HCT116 (cell line): Measurements from ENCODE around the gene EBI3. TPM values are rescaled to one million over a fixed set of nuclear protein-coding genes. Genes with fewer than 3 reads are reported as not detected.
"Not testable (repeated sequence)": the region's sequence is repeated elsewhere in the genome, so short reads cannot be mapped to it uniquely, and the experiment has no call there.

Experiments used
- ATAC-seq: fragments of 200-7000 bp; cut with Tn5 transposase; 2 replicates; pipeline ENCODE4 v1.9.1; 2020; ENCODE audit warnings: mild to moderate bottlenecking, moderate library complexity
- BruUV-seq: library from RNA; stranded (reverse); fragments of 400-500 nt; replicated peaks from 2 replicates; lab custom pipeline; 2021; lab: Mats Ljungman, UMichigan
- CTCF ChIA-PET: fragments of 300-600 bp; sonication (Branson Sonifier 250); formaldehyde crosslinking; loops from one replicate; lab custom pipeline; 2021; ENCODE audit warnings: antibody characterized with exemption; lab: Charles Lee
- POLR2A ChIA-PET: fragments of 300-600, 350-600 bp; sonication (Branson Sonifier 250); formaldehyde crosslinking; loops from one replicate; lab custom pipeline; 2021; ENCODE audit warnings: antibody characterized with exemption; lab: Charles Lee
- RAD21 ChIA-PET, 2 experiments: fragments of 300-600 bp; sonication (Branson Sonifier 250); formaldehyde crosslinking; loops; one replicate each; lab custom pipeline; 2023; ENCODE audit warnings: low total read pairs in 2 of 2; ENCODE audit not compliant: uncharacterized antibody in 2 of 2, unreplicated experiment in 2 of 2, low non-redundant PET in 1 of 2; lab: Charles Lee
- DNase-seq: peaks from one replicate; pipeline ENCODE4 v3.0.0-alpha.2; 2010; ENCODE audit warnings: low read depth, low spot score
- H2AFZ ChIP-seq: fragments of 200-600 bp; shearing (Covaris generic), sonication (generic); 2 replicates; pipeline ENCODE4 v1.6.1; 2017; ENCODE audit warnings: low read depth, mixed run types, mixed read lengths, antibody characterized with exemption, low read length; ENCODE audit not compliant: poor library complexity, severe bottlenecking
- H3K27ac ChIP-seq: 2 replicates; pipeline ENCODE4 v1.5.1; 2012; ENCODE audit warnings: low read depth, low read length
- H3K27me3 ChIP-seq: fragments of 200-600 bp; sonication (generic); 2 replicates; pipeline ENCODE4 v1.6.1; 2016; ENCODE audit warnings: mixed run types, low read length, mixed read lengths; ENCODE audit not compliant: insufficient read depth
- H3K36me3 ChIP-seq, 2 experiments: fragments of 200-500 bp in 1 of 2; fragments of 200-600 bp in 1 of 2; sonication (Bioruptor generic) in 1 of 2; sonication (generic) in 1 of 2; 2 replicates each; pipeline versions ENCODE4 v1.5.1 to v1.6.1; 2014 to 2016; ENCODE audit warnings: low read length in 2 of 2, inconsistent platforms in 1 of 2, mixed read lengths in 1 of 2, mixed run types in 1 of 2; ENCODE audit not compliant: insufficient read depth in 2 of 2, control insufficient read depth in 1 of 2
- H3K4me1 ChIP-seq, 2 experiments: fragments of 200-600 bp in 1 of 2; sonication (generic) in 1 of 2; 2 replicates each; pipeline versions ENCODE4 v1.5.1 to v1.6.1; 2012 to 2017; ENCODE audit warnings: low read length in 2 of 2, inconsistent platforms in 1 of 2, mild to moderate bottlenecking in 1 of 2, mixed read lengths in 1 of 2, mixed run types in 1 of 2, moderate library complexity in 1 of 2; ENCODE audit not compliant: insufficient read depth in 2 of 2, control insufficient read depth in 1 of 2
- H3K4me2 ChIP-seq: fragments of 200-600 bp; sonication (generic); 2 replicates; pipeline ENCODE4 v1.6.1; 2017; ENCODE audit warnings: mixed run types, low read length, mixed read lengths
- H3K4me3 ChIP-seq, 2 experiments: fragments of 200-600 bp in 1 of 2; sonication (generic) in 1 of 2; replicated peaks in 1 of 2; 2 replicates each; pipeline ENCODE4 v1.5.1; 2011 to 2016; ENCODE audit warnings: low read length in 2 of 2, control low read depth in 1 of 2, low read depth in 1 of 2, mild to moderate bottlenecking in 1 of 2, mixed read lengths in 1 of 2, mixed run types in 1 of 2
- H3K79me2 ChIP-seq: fragments of 200-600 bp; sonication (generic); 2 replicates; pipeline ENCODE4 v1.6.1; 2017; ENCODE audit warnings: mild to moderate bottlenecking, mixed run types, low read length, moderate library complexity, mixed read lengths; ENCODE audit not compliant: insufficient read depth
- H3K9ac ChIP-seq: fragments of 200-600 bp; sonication (generic); 2 replicates; pipeline ENCODE4 v1.6.1; 2016; ENCODE audit warnings: low read length, mixed read lengths
- H3K9me2 ChIP-seq: fragments of 200-600 bp; sonication (generic), shearing (Covaris generic); 2 replicates; pipeline ENCODE4 v1.6.1; 2017; ENCODE audit warnings: mixed run types, mild to moderate bottlenecking, moderate library complexity; ENCODE audit not compliant: insufficient read depth
- H3K9me3 ChIP-seq, 2 experiments: fragments of 200-500 bp in 1 of 2; fragments of 200-600 bp in 1 of 2; sonication (Bioruptor generic) in 1 of 2; sonication (generic) in 1 of 2; 2 replicates each; pipeline ENCODE4 v1.6.1; 2014 to 2017; ENCODE audit warnings: low read length in 2 of 2, mixed read lengths in 2 of 2, inconsistent platforms in 1 of 2, low read depth in 1 of 2, mild to moderate bottlenecking in 1 of 2, mixed run types in 1 of 2, moderate library complexity in 1 of 2; ENCODE audit not compliant: control insufficient read depth in 1 of 2, insufficient read depth in 1 of 2
- H4K20me1 ChIP-seq: fragments of 200-600 bp; sonication (generic), shearing (Covaris generic); 2 replicates; pipeline ENCODE4 v1.6.1; 2017; ENCODE audit warnings: mixed run types, mild to moderate bottlenecking, moderate library complexity; ENCODE audit not compliant: insufficient read depth
- ATF3 ChIP-seq: IDR thresholded peaks from 2 replicates; pipeline ENCODE4 v1.6.1; 2012
- CTCF ChIP-seq, 3 experiments: fragments of 200-600 bp in 1 of 3; sonication (generic) in 1 of 3; IDR thresholded peaks in 2 of 3; conservative IDR thresholded peaks in 1 of 3; 2 replicates each; pipeline ENCODE4 v1.5.1; 2012 to 2017; ENCODE audit warnings: low read depth in 2 of 3, low read length in 2 of 3, antibody characterized with exemption in 1 of 3, borderline replicate concordance in 1 of 3, control low read depth in 1 of 3, mild to moderate bottlenecking in 1 of 3, mixed read lengths in 1 of 3, mixed run types in 1 of 3, moderate library complexity in 1 of 3; ENCODE audit not compliant: insufficient read depth in 1 of 3
- JUND ChIP-seq: IDR thresholded peaks from 2 replicates; pipeline ENCODE4 v1.6.1; 2012
- MAX ChIP-seq: IDR thresholded peaks from 2 replicates; pipeline ENCODE4 v1.6.1; 2012
- SRF ChIP-seq: IDR thresholded peaks from 2 replicates; pipeline ENCODE4 v1.6.1; 2012; ENCODE audit warnings: low read depth
- YY1 ChIP-seq: IDR thresholded peaks from 2 replicates; pipeline ENCODE4 v1.6.1; 2011; ENCODE audit warnings: low read length, low read depth, moderate library complexity, mild to moderate bottlenecking; ENCODE audit not compliant: insufficient replicate concordance; ENCODE audit errors: extremely low read depth
- intact Hi-C: fragments of 100-400 bp; cut with micrococcal nuclease; formaldehyde crosslinking; loops from 2 replicates; pipeline ENCODE4 v1.10.0; 2022
- total RNA-seq: library from RNA; stranded (reverse); gene quantifications from one replicate; pipeline ENCODE4 v1.2.1, GENCODE V29; 2021; ENCODE audit not compliant: unreplicated experiment

Gene EBI3
- total RNA-seq, 1 experiment from 2014 or later = 1.2 TPM

- TF ChIP-seq CTCF (IDR thresholded peaks at IDR 0.05 in 2 of 3, conservative IDR thresholded peaks at IDR 0.05 in 1 of 3; ENCODE audit: borderline replicate concordance in 1 of 3, insufficient read depth in 1 of 3, low read depth in 2 of 3, low read length in 2 of 3) = no peak
- no peak for TF ChIP-seq JUND
- TF ChIP-seq SRF = no peak
Observed at GRCh38 chr19:4189641-4190040, 39.7 kb upstream of the EBI3 start (continued).

- H3K4me2 ChIP-seq, H3K36me3 ChIP-seq, ATAC-seq, BruUV-seq, H3K4me1 ChIP-seq, H3K4me3 ChIP-seq, H3K9ac ChIP-seq, H3K9me3 ChIP-seq, H3K79me2 ChIP-seq, H3K27ac ChIP-seq, H3K27me3 ChIP-seq, DNase-seq, CTCF ChIA-PET, POLR2A ChIA-PET, RAD21 ChIA-PET, H2AFZ ChIP-seq, intact Hi-C loops, H4K20me1 ChIP-seq, H3K9me2 ChIP-seq: not testable (repeated sequence)
Observed at GRCh38 chr19:4192537-4192936, 36.8 kb upstream of the EBI3 start.

GRCh38 chr19:4194353-4194752 is 35.0 kb upstream of the EBI3 start:
- Histone ChIP-seq H3K4me3 (no peak overlapping the region), H3K27me3 (peaks cover 3% of the 10 kb centered on the region; the same call in 1 of the 2 replicates), H3K9ac (no peak overlapping the region), H3K27ac (no peak overlapping the region), H3K9me3 (no peaks in the 10 kb centered on the region), H3K4me2 (no peak overlapping the region), H4K20me1 (no peaks in the 10 kb centered on the region), H3K79me2 (no peaks in the 10 kb centered on the region), H3K9me2 (no peaks in the 10 kb centered on the region), H3K36me3 (no peaks in the 10 kb centered on the region), H3K4me1 (peaks cover 2 to 8% of the 10 kb centered on the region in 2 experiments; a peak in 3 of 4 replicates), H2AFZ (no peak overlapping the region)
- TF ChIP-seq ATF3 (no peak), CTCF (IDR thresholded peaks at IDR 0.05 in 2 of 3, conservative IDR thresholded peaks at IDR 0.05 in 1 of 3; ENCODE audit: borderline replicate concordance in 1 of 3, insufficient read depth in 1 of 3, low read depth in 2 of 3, low read length in 2 of 3) (no peak), YY1 (no peak), MAX (no peak)
- RAD21 ChIA-PET = no interaction called here
- CTCF ChIA-PET = no interaction called here
- ATAC-seq (no peak), DNase-seq (no peak)
- BruUV-seq = no TSS peak
- intact Hi-C loops = no loop called here
- POLR2A ChIA-PET = no interaction called here
